NCI-H2081 treated with DMSO at 0.1 percent for 48 hours (cell line): ENCODE results near the gene ZWILCH.
A peak's percentile ranks its signal among the peaks of the same experiment; 100 is the strongest.
"Not testable (repeated sequence)": the region's sequence is repeated elsewhere in the genome, so short reads cannot be mapped to it uniquely, and the experiment has no call there.

ENCODE experiments used
- DNase-seq: peaks from one replicate; lab custom pipeline; 2025; lab: John Stamatoyannopoulos, UW

ZWILCH gene

GRCh38 chr15:66581972-66582537 is 76.9 kb downstream of the ZWILCH start:
- DNase-seq, result no peak

DNA sequence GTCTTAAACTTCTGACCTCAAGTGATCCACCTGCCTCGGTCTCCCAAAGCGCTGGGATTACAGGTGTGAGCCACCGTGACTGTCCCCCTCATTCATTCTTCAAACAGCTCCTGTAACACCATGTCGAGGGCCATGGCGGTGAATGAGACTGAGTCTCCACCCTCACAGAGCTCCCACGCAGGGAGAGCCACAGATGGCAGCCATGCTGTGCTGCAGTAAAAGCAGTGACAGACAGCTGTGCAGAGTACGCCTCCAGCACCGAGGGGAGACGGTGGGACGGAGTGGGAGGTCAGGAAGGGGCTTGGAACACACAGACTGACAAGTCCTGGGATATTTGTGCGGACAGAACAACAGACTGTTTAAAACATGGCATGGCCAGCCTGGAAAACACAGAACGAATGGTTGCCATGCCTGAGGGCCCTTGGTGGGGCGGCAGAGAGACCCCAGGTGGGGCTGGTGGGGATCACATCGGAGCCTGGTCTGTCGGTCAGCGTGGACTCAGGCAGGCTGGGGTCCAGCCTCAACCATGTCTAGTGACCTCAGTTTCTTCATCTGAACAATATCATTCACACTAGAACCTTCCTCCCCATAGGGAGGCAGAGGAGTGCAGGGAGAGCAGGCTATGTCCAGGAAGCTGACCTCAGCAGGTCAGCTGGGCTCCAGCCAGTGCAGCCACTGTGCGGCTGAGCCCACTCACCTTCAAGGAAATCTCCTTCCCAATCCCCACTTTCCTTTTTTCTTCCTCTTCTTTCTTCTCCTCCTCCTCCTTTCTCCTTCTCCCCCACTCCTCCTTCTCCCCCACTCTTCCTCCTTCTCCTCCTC is 81.2 kb downstream of the ZWILCH start:
- DNase-seq, result no peak

- no peak for DNase-seq
These were observed 81.9 kb downstream of the ZWILCH start for GRCh38 chr15:66587020-66587419.

DNA sequence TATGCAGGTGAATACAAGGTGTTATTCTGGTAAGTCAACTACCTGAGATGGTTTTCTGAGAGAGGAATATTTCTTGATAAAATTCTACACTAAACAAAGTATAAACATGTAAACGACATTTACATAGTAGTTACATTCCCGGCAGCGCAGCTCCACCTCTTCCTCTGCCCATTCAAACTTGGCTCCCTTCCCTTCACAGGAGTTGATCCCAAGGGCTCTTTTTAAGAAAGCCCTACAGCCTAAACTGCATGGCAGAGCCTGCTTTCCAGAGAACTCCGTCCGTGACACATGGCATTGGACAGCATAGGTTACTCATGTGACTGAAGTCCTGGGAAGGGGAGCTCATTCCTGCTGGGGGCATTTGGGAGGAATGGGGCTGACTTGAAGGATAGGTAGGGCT is 82.6 kb downstream of the ZWILCH start:
- DNase-seq, result no peak

GRCh38 chr15:66588537-66588936 is 83.4 kb downstream of the ZWILCH start:
- no peak for DNase-seq

DNA sequence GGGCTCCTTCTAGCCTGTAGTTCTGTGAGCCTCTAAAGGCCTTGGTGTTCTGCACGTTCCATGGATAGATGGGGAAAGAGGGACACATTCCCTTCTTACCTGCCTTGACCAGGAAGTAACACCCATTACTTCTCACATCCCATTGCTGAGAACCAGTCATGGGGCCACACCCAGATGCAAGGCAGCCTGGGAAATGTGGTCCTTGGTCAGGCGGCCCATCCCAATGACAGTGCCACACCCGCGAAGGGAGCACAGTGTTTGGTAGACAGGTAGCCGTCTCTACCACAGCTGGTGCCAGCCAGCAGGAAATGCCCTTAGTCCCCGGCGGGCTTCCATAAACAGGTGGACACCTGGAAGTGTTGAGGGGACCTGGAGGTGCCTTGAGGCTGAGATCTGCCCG is 83.8 kb downstream of the ZWILCH start:
- no peak for DNase-seq

GRCh38 chr15:66589429-66589828 is 84.3 kb downstream of the ZWILCH start:
- DNase-seq, result not testable (repeated sequence)

DNA sequence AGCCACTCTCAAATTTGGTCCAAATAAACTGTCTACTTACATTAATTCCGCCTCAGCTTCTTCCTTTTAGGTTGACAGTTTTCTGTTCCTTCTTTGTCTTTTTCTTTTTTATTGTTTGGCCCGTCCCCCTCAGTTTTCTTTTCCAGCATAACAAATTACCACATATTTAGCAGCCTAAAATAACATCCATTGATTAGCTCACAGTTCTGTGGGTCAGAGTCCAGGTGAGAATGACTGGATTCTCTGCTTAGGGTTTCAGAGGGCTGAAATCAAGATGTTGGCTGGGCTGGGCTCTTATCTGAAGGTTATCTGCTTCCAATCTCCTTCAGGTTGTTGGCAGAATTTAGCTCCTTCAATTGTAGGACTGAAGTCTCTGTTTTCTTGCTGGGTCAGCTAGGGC is 85.3 kb downstream of the ZWILCH start:
- no peak for DNase-seq

DNA sequence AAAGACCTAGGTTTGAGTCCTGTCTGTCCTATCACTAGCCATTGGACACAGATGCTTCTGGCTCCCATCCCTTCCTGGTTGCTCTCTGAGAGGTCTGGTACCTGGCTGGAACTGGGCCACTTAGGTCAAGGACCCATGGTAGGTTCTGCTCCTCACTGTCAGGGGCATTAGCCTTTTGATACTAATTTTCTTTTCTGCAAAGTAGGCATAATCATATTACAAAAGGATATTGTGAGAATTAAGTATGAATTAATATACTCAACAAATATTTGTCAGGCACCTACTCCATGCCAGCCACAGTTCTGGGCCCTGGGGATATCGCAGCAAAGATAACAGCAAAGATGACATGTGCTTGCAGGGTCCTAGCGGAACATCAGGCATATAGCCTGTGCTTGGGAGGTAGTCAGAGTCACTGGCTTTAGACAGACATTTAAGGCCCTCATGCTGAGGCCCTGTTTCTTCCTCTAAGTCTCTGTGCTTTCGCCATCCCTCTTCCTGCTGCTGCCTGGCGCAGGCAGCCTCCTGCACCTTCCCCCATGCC is 86.3 kb downstream of the ZWILCH start:
- DNase-seq, result no peak

DNA sequence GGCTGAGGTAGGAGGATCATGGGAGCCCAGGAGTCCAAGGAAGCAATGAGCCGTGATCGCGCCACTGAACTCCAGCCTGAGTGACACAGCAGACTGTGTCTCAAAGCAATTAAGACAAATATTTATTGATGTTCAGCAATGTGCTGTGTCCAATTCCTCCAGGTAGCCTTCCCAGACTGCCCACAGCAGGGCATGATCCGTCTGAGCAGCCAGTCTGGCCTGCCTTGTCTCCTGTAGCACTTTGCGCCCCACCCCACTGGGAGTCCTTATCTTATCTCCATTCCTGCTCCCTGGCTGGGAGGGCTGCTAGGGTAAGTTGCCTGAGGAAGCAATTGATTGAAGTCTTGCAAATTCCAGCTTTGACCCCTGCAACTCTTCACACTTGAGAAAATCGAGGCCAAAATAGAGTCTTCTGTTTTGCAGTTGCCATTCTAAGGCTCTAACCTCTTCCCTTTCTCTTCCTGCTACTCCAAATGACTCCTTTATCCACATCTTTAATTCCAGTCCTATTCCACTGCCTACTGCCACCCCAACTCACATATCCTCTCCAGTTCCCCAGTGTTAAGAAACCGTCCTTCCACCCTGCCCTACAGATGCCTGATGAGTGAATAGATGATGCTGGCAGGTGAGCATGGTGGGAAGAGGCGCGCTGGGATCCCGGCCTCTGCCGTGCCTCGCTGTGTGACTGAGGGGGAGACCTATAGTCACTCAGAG is 87.5 kb downstream of the ZWILCH start:
- DNase-seq, result no peak

- no peak for DNase-seq
These were observed 88.2 kb downstream of the ZWILCH start for GRCh38 chr15:66593219-66593780.

DNA sequence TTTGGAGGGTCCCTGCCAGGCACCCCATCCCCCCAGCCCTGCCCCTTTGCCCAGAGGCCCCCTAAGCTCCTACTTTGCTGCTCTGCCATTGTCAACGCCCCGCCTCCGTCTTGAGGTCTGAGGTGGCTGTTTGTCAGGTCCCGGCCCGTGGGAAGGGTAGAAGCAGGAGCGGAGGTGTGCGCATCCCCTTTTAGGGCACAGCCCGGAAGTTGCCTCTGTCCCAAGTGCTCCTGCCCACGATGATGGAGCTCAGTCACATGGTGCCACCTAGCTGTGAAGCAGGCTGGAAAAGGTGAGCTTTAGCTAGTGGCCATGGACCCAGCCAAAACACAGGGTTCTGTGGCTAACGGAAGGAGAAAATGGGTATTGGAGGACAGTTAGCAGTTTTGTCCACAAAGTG is 89.2 kb downstream of the ZWILCH start:
- DNase-seq, result no peak

GRCh38 chr15:66594836-66595235 is 89.7 kb downstream of the ZWILCH start:
- DNase-seq, result no peak

DNA sequence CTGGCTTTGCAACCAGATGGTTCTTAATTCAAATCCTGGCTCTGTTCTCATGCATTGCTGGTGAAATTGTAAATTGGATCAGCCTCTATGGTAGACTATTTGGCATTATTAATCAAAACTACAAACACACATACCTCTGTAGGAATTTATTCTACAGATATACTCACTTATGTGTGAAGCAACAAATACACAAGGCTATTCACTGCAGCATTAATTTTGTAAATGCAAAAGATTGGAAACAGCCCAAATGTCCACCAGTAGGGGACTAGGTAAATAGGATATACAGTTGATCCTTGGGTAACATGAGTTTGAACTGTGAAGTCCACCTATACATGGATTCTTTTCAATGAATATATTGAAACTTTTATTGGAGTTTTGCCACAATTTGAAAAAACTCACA is 90.2 kb downstream of the ZWILCH start:
- no peak for DNase-seq

- DNase-seq, result peak; percentile 46
These were observed 90.9 kb downstream of the ZWILCH start for GRCh38 chr15:66595931-66596545.

DNA sequence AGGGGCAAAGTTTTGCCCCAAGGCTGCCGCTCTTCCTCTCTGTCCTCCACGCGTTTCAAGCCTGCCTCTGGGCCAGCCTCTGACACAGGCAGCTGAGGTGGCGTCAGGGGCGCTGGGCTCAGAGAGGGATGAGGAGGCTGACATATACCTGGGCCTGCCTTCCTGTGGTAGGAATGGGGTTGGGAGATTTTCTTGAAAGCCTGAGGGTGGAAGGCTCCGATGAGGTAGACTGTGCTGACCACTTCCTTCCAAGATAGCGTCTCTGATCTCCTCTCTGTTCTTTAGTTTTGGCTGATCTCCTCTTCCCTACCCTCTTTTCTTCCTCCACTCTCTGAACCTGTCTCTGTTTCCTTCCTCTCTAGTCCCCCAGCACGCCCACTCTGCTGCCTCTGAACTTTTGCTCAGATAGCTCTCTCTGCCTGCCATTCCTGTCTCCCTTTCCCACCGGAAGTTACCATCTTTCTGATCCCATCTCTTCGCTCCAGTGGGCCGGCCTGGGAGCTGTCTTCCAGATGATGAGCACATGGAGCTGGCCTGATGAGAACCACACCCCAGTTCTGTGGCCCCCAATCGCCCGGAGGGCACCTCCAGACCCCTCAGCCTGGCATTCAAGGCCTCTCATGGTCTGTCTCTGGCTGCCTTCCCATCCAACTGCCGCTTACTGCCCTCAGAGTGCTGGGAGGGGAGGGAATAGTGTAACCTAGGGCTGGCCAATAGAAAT is 93.1 kb downstream of the ZWILCH start:
- DNase-seq, result no peak
